Neural cell (in vitro differentiated cells): ENCODE measurements around the gene YPEL1. TPM values are rescaled to one million over a fixed set of nuclear protein-coding genes. Genes with fewer than 3 reads are reported as not detected.

Experiments
- H2AFZ ChIP-seq: fragments of 200-600, 300-800 bp; sonication (generic), shearing (Covaris generic); 2 replicates; pipeline ENCODE4 v1.6.0; 2014; ENCODE audit warnings: low read depth, mild to moderate bottlenecking, antibody characterized with exemption, low read length, moderate library complexity
- H3F3A ChIP-seq: fragments of 200-600 bp; shearing (Covaris generic); 2 replicates; pipeline ENCODE4 v1.6.1; 2016; ENCODE audit warnings: mild to moderate bottlenecking, moderate library complexity, mixed read lengths, antibody characterized with exemption, low read length; ENCODE audit not compliant: insufficient read depth, poor library complexity, severe bottlenecking
- H3K27ac ChIP-seq: fragments of 200-600, 300-800 bp; sonication (generic), shearing (Covaris generic); 2 replicates; pipeline ENCODE4 v1.5.1; 2014; ENCODE audit warnings: mild to moderate bottlenecking, low read length, moderate library complexity
- H3K27me3 ChIP-seq: fragments of 300-800, 200-600 bp; sonication (generic), shearing (Covaris generic); 2 replicates; pipeline ENCODE4 v1.6.0; 2014; ENCODE audit warnings: mild to moderate bottlenecking, low read depth, low read length, moderate library complexity; ENCODE audit not compliant: insufficient read depth
- H3K36me3 ChIP-seq: fragments of 300-800, 200-600 bp; sonication (generic), shearing (Covaris generic); 2 replicates; pipeline ENCODE4 v1.5.1; 2014; ENCODE audit warnings: mild to moderate bottlenecking, antibody characterized with exemption, low read length, moderate library complexity; ENCODE audit not compliant: insufficient read depth
- H3K4me2 ChIP-seq: fragments of 300-800, 200-600 bp; sonication (generic), shearing (Covaris generic); 2 replicates; pipeline ENCODE4 v1.6.0; 2014; ENCODE audit warnings: mild to moderate bottlenecking, low read length
- H3K4me3 ChIP-seq: fragments of 300-800, 200-600 bp; sonication (generic), shearing (Covaris generic); 2 replicates; pipeline ENCODE4 v1.5.1; 2014; ENCODE audit warnings: mild to moderate bottlenecking, low read length, moderate library complexity
- H3K79me2 ChIP-seq: fragments of 200-600 bp; shearing (Covaris generic); replicated peaks from 2 replicates; pipeline ENCODE4 v1.6.0; 2014; ENCODE audit warnings: mild to moderate bottlenecking, low read length, moderate library complexity; ENCODE audit not compliant: insufficient read depth
- H3K9ac ChIP-seq: fragments of 300-800, 200-600 bp; sonication (generic), shearing (Covaris generic); 2 replicates; pipeline ENCODE4 v1.6.1; 2016; ENCODE audit warnings: mild to moderate bottlenecking, low read length, mixed read lengths
- H3K9me2 ChIP-seq: fragments of 200-600 bp; shearing (Covaris generic); 2 replicates; pipeline ENCODE4 v1.6.1; 2016; ENCODE audit warnings: mild to moderate bottlenecking, low read length, mixed read lengths; ENCODE audit not compliant: insufficient read depth
- H3K9me3 ChIP-seq: fragments of 200-600, 300-800 bp; sonication (generic), shearing (Covaris generic); 2 replicates; pipeline ENCODE4 v1.6.1; 2016; ENCODE audit warnings: mild to moderate bottlenecking, mixed run types, low read length, moderate library complexity, mixed read lengths
- H4K20me1 ChIP-seq: fragments of 200-600 bp; shearing (Covaris generic); 2 replicates; pipeline ENCODE4 v1.6.1; 2016; ENCODE audit warnings: mild to moderate bottlenecking, mixed run types; ENCODE audit not compliant: insufficient read depth
- EP300 ChIP-seq: fragments of 450-650 bp; conservative IDR thresholded peaks from 2 replicates; pipeline ENCODE4 v1.6.1; 2014; ENCODE audit warnings: antibody characterized with exemption, mild to moderate bottlenecking, moderate library complexity; ENCODE audit not compliant: poor library complexity, severe bottlenecking
- EZH2 ChIP-seq: fragments of 200-600, 300-800 bp; shearing (Covaris generic), sonication (generic); IDR thresholded peaks from 2 replicates; pipeline ENCODE4 v1.6.1; 2014; ENCODE audit warnings: antibody characterized with exemption, low read length, borderline replicate concordance, mild to moderate bottlenecking; ENCODE audit not compliant: insufficient read depth, poor library complexity, severe bottlenecking
- MXI1 ChIP-seq: fragments of 450-650 bp; conservative IDR thresholded peaks from 2 replicates; pipeline ENCODE4 v1.6.1; 2014; ENCODE audit warnings: antibody characterized with exemption, mild to moderate bottlenecking; ENCODE audit not compliant: poor library complexity, severe bottlenecking
- POLR2AphosphoS5 ChIP-seq: IDR thresholded peaks from 2 replicates; pipeline ENCODE4 v1.6.1; 2012
- RAD21 ChIP-seq: fragments of 450-650 bp; conservative IDR thresholded peaks from 2 replicates; pipeline ENCODE4 v1.6.1; 2014; ENCODE audit warnings: antibody characterized with exemption, mild to moderate bottlenecking, moderate library complexity
- SMC3 ChIP-seq: fragments of 450-650 bp; conservative IDR thresholded peaks from 2 replicates; pipeline ENCODE4 v1.6.1; 2014; ENCODE audit warnings: antibody characterized with exemption, mild to moderate bottlenecking, moderate library complexity; ENCODE audit not compliant: poor library complexity
- TAF1 ChIP-seq: IDR thresholded peaks from 2 replicates; pipeline ENCODE4 v1.6.1; 2012; ENCODE audit warnings: low read depth
- polyA minus RNA-seq: library from RNA; depleted of rRNA, polyadenylated mRNA; stranded (reverse); fragments of >200 nt; gene quantifications from 2 replicates; pipeline ENCODE4 v1.2.3, GENCODE V29; 2014
- polyA plus RNA-seq: library from polyadenylated mRNA; depleted of rRNA; stranded (reverse); fragments of >200 nt; gene quantifications from 2 replicates; pipeline ENCODE4 v1.2.3, GENCODE V29; 2014
- TF ChIP-seq, protein P1 (sequence below): IDR thresholded peaks from 2 replicates; pipeline ENCODE4 v1.6.1; 2012; ENCODE audit warnings: borderline replicate concordance
- TF ChIP-seq, protein P2 (sequence below): fragments of 450-650 bp; IDR thresholded peaks from 2 replicates; pipeline ENCODE4 v1.5.1; 2014; ENCODE audit warnings: antibody characterized with exemption, mild to moderate bottlenecking, moderate library complexity; ENCODE audit not compliant: poor library complexity, severe bottlenecking

Gene YPEL1, protein sequence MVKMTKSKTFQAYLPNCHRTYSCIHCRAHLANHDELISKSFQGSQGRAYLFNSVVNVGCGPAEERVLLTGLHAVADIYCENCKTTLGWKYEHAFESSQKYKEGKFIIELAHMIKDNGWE
- polyA plus RNA-seq (38.0 and 45.2 TPM in 2 replicates), polyA minus RNA-seq (64.3 and 66.9 TPM in 2 replicates)

DNA sequence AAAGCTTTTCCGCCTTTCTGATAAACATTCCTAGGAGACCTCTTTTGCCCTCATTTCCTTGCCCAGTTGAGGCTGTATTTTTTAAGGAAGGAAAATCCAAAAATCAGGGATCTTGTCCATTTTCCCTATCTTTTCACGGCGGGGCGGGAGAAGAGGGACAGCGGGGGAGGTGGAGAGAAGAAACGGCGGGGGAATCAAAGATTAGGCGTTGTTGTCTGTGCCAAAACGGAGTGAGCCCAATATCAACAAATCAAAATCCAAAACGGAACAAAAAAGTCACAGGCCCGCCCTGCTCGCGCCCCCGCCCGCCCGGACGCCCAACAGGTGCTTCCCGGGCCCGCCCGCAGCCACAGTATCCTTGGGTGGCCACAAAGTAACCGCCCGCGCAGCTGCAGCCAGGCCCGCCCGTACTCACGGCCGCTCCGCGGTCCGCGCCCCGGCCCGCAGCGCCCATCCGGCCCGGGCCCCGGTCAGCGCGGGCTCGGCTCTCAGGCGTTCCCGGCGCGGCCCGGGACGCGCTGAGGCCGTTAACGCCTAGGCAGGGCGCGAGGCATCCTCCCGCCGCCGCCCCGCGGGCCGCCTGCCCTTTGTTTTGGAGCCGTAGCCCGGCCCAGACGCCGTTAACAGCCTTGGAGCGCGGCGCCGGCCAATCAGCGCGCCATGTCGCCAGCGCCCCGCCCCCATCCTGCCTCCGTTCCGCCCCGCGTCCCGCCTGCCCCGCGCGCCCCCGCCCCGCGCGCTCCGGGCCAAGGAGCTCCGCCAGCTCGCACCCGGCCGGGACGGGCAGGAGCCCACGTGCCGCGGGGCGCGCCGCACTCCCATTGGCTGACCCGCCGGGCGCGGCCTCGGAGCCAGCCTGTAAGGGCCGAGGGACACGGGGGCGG, at the start of gene YPEL1:
Gene YPEL1, minus strand, starts transcription at position 595 of the 884 bp plus-strand sequence. CDS start 25,050 bp downstream, outside the sequence.
- Histone ChIP-seq H3K9ac (peak within 1 kb of the TSS; percentile 78), H4K20me1 (peaks cover 4% of the 10 kb centered on the region), H3K27me3 (no peaks in the 10 kb centered on the region), H3K79me2 (peaks cover 37% of the 10 kb centered on the region), H3K27ac (peak within 1 kb of the TSS; percentile 61), H3K36me3 (no peaks in the 10 kb centered on the region), H2AFZ (peak within 1 kb of the TSS; percentile 69), H3K4me2 (peak within 1 kb of the TSS; percentile 90), H3K4me3 (peak within 1 kb of the TSS; percentile 82), H3F3A (no peaks in the 10 kb centered on the region), H3K9me2 (no peaks in the 10 kb centered on the region), H3K9me3 (no peaks in the 10 kb centered on the region)
- TF ChIP-seq TAF1 (no peak), POLR2AphosphoS5 (peak; percentile 88), RAD21 (peak; percentile 36), SMC3 (no peak), MXI1 (peak; percentile 67), EZH2 (no peak), EP300 (peak; percentile 53)
- TF ChIP-seq, protein P1, sequence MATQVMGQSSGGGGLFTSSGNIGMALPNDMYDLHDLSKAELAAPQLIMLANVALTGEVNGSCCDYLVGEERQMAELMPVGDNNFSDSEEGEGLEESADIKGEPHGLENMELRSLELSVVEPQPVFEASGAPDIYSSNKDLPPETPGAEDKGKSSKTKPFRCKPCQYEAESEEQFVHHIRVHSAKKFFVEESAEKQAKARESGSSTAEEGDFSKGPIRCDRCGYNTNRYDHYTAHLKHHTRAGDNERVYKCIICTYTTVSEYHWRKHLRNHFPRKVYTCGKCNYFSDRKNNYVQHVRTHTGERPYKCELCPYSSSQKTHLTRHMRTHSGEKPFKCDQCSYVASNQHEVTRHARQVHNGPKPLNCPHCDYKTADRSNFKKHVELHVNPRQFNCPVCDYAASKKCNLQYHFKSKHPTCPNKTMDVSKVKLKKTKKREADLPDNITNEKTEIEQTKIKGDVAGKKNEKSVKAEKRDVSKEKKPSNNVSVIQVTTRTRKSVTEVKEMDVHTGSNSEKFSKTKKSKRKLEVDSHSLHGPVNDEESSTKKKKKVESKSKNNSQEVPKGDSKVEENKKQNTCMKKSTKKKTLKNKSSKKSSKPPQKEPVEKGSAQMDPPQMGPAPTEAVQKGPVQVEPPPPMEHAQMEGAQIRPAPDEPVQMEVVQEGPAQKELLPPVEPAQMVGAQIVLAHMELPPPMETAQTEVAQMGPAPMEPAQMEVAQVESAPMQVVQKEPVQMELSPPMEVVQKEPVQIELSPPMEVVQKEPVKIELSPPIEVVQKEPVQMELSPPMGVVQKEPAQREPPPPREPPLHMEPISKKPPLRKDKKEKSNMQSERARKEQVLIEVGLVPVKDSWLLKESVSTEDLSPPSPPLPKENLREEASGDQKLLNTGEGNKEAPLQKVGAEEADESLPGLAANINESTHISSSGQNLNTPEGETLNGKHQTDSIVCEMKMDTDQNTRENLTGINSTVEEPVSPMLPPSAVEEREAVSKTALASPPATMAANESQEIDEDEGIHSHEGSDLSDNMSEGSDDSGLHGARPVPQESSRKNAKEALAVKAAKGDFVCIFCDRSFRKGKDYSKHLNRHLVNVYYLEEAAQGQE: peak; percentile 24
- TF ChIP-seq, protein P2, sequence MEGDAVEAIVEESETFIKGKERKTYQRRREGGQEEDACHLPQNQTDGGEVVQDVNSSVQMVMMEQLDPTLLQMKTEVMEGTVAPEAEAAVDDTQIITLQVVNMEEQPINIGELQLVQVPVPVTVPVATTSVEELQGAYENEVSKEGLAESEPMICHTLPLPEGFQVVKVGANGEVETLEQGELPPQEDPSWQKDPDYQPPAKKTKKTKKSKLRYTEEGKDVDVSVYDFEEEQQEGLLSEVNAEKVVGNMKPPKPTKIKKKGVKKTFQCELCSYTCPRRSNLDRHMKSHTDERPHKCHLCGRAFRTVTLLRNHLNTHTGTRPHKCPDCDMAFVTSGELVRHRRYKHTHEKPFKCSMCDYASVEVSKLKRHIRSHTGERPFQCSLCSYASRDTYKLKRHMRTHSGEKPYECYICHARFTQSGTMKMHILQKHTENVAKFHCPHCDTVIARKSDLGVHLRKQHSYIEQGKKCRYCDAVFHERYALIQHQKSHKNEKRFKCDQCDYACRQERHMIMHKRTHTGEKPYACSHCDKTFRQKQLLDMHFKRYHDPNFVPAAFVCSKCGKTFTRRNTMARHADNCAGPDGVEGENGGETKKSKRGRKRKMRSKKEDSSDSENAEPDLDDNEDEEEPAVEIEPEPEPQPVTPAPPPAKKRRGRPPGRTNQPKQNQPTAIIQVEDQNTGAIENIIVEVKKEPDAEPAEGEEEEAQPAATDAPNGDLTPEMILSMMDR: no peak

DNA sequence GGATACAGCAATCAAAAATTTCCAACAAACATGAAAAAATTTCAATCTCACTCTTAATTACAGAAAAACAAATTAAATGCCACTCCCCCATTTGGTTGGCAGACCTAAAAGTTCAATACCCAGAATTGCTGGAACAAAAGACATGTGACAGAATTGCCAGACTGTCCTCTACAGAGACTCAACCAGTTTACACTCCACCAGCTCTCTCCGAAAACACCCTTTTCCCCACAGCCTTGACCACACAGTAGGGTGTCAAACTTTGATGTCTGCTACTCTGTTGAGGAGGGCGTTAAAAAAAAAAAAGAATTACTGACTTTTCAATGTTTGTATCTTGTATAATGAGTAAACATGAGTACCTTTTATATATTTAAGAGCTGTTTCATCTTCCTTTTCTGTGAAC, 44.7 kb upstream of the YPEL1 start:
- H3K9ac ChIP-seq: no peak overlapping the region
- no peaks in the 10 kb centered on the region for H3F3A ChIP-seq
- no peaks in the 10 kb centered on the region for H3K36me3 ChIP-seq
- no peaks in the 10 kb centered on the region for H3K9me2 ChIP-seq
- H3K9me3 ChIP-seq: no peaks in the 10 kb centered on the region
- H3K4me2 ChIP-seq: no peak overlapping the region
- no peak overlapping the region for H3K27ac ChIP-seq
- no peaks in the 10 kb centered on the region for H3K79me2 ChIP-seq
- H2AFZ ChIP-seq: no peak overlapping the region
- no peaks in the 10 kb centered on the region for H3K27me3 ChIP-seq
- H3K4me3 ChIP-seq: no peak overlapping the region
- no peaks in the 10 kb centered on the region for H4K20me1 ChIP-seq
- TF ChIP-seq RAD21: no peak
- TF ChIP-seq, protein P2: no peak
- TF ChIP-seq POLR2AphosphoS5: no peak
- TF ChIP-seq EP300: no peak
- TF ChIP-seq TAF1: no peak
- TF ChIP-seq SMC3: no peak
- no peak for TF ChIP-seq EZH2
- TF ChIP-seq, protein P1: no peak
- no peak for TF ChIP-seq MXI1
